Panc1 (cell line): ENCODE results near the gene IL11.

ENCODE experiments used
- CTCF ChIP-seq: fragments of 450-650 bp; IDR thresholded peaks from 2 replicates; pipeline ENCODE4 v1.5.1; 2017; ENCODE audit warnings: mild to moderate bottlenecking
- POLR2AphosphoS5 ChIP-seq: IDR thresholded peaks from 2 replicates; pipeline ENCODE4 v1.6.1; 2012; ENCODE audit warnings: mild to moderate bottlenecking, low read depth, low read length, moderate library complexity
- SIN3A ChIP-seq: IDR thresholded peaks from 2 replicates; pipeline ENCODE4 v1.6.1; 2012; ENCODE audit warnings: low read depth, mild to moderate bottlenecking, low read length, moderate library complexity, borderline replicate concordance; ENCODE audit not compliant: insufficient read depth
- TCF7L2 ChIP-seq: IDR thresholded peaks from 2 replicates; pipeline ENCODE4 v1.6.1; 2011; ENCODE audit warnings: mild to moderate bottlenecking, low read depth, low read length, inconsistent platforms
- TF ChIP-seq, protein P1 (sequence below), 2 experiments: IDR thresholded peaks; 2 replicates each; pipeline ENCODE4 v1.6.1; 2011 to 2012; ENCODE audit warnings: low read depth in 2 of 2, control low read depth in 1 of 2, low read length in 1 of 2, mild to moderate bottlenecking in 1 of 2, moderate library complexity in 1 of 2; ENCODE audit not compliant: insufficient read depth in 1 of 2

DNA sequence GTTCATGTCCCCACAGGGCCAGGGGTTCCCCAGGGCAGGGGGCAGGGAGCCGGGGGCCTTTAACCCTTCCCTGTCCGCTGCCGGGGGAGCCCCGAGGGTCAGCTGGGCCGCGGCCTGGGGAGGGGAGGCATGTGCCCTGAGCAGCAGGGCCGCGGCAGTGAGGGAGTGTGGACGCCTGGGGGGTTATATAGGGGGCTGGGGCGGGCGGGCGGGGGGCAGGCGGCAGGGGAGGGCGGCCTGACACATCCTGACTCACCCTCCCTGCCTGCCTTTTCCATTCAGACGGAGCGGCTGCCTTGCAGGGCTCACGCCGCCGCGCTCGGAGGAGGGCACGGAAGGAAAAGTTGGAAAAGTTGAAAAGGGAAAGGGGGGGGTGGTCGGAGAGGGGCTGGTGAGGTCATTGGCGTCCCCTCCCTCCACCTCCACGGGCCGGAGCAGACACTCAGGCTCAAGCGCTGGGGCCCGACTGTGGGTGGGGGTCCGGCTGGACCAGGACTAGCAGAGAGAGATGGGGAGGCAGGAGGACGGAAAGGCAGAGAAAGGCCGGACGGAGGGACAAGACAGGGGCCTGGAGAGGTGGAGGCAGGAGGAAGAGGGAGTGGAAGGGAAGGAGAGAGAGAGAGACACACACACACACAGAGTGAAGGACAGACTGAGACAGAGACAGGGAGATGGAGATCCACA lies at the start of gene IL11:
- TF ChIP-seq CTCF: no peak
- TF ChIP-seq POLR2AphosphoS5: no peak
- TF ChIP-seq, protein P1, sequence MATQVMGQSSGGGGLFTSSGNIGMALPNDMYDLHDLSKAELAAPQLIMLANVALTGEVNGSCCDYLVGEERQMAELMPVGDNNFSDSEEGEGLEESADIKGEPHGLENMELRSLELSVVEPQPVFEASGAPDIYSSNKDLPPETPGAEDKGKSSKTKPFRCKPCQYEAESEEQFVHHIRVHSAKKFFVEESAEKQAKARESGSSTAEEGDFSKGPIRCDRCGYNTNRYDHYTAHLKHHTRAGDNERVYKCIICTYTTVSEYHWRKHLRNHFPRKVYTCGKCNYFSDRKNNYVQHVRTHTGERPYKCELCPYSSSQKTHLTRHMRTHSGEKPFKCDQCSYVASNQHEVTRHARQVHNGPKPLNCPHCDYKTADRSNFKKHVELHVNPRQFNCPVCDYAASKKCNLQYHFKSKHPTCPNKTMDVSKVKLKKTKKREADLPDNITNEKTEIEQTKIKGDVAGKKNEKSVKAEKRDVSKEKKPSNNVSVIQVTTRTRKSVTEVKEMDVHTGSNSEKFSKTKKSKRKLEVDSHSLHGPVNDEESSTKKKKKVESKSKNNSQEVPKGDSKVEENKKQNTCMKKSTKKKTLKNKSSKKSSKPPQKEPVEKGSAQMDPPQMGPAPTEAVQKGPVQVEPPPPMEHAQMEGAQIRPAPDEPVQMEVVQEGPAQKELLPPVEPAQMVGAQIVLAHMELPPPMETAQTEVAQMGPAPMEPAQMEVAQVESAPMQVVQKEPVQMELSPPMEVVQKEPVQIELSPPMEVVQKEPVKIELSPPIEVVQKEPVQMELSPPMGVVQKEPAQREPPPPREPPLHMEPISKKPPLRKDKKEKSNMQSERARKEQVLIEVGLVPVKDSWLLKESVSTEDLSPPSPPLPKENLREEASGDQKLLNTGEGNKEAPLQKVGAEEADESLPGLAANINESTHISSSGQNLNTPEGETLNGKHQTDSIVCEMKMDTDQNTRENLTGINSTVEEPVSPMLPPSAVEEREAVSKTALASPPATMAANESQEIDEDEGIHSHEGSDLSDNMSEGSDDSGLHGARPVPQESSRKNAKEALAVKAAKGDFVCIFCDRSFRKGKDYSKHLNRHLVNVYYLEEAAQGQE (IDR thresholded peaks at IDR 0.05; ENCODE audit: insufficient read depth in 1 of 2, low read depth in 2 of 2, low read length in 1 of 2): no peak
- TF ChIP-seq SIN3A: no peak
- TF ChIP-seq TCF7L2: no peak
